Parathyroid adenoma (tissue), 2 donors: ENCODE measurements around the gene NR0B2.

Experiments
- H2AFZ ChIP-seq: fragments of 300-600 bp; sonication (generic); one replicate; pipeline ENCODE4 v1.7.0; 2017; ENCODE audit warnings: antibody characterized with exemption, mild to moderate bottlenecking
- H3K27ac ChIP-seq: fragments of 300-600 bp; sonication (generic); one replicate; pipeline ENCODE4 v1.7.0; 2017
- H3K27me3 ChIP-seq: fragments of 300-600 bp; sonication (generic); one replicate; pipeline ENCODE4 v1.7.0; 2017; ENCODE audit warnings: low read length; ENCODE audit not compliant: control insufficient read depth, insufficient read depth
- H3K36me3 ChIP-seq: fragments of 300-600 bp; sonication (generic); one replicate; pipeline ENCODE4 v1.7.0; 2017; ENCODE audit warnings: low read length; ENCODE audit not compliant: control insufficient read depth, insufficient read depth
- H3K4me1 ChIP-seq: fragments of 300-600 bp; sonication (generic); one replicate; pipeline ENCODE4 v1.7.0; 2017; ENCODE audit warnings: control low read depth
- H3K4me2 ChIP-seq: fragments of 300-600 bp; sonication (generic); one replicate; pipeline ENCODE4 v1.7.0; 2017; ENCODE audit warnings: low read length
- H3K4me3 ChIP-seq: fragments of 300-600 bp; sonication (generic); one replicate; pipeline ENCODE4 v1.7.0; 2017; ENCODE audit warnings: low read depth, low read length
- H3K79me2 ChIP-seq: fragments of 300-600 bp; sonication (generic); one replicate; pipeline ENCODE4 v1.7.0; 2017; ENCODE audit warnings: control low read depth
- H3K9ac ChIP-seq: fragments of 300-600 bp; sonication (generic); one replicate; pipeline ENCODE4 v1.7.0; 2017; ENCODE audit warnings: mild to moderate bottlenecking
- H3K9me3 ChIP-seq: fragments of 300-600 bp; sonication (generic); one replicate; pipeline ENCODE4 v1.7.0; 2017; ENCODE audit warnings: low read length; ENCODE audit not compliant: control insufficient read depth
- TF ChIP-seq, protein P1 (sequence below): fragments of 300-600 bp; sonication (generic); IDR thresholded peaks from one replicate; pipeline ENCODE4 v1.7.0; 2017; ENCODE audit warnings: antibody characterized with exemption, mild to moderate bottlenecking
- donor health status: primary hyperparathyroidism.

The NR0B2 gene

GRCh38 chr1:26959270-26959669 lies 45.5 kb upstream of the NR0B2 start:
- peak overlapping the region; percentile 76 for H3K4me3 ChIP-seq
- H3K4me2 ChIP-seq: peak overlapping the region; percentile 87
- no peak overlapping the region for H3K27ac ChIP-seq
- H3K79me2 ChIP-seq: peaks cover 2% of the 10 kb centered on the region
- H2AFZ ChIP-seq: no peak overlapping the region
- H3K27me3 ChIP-seq: no peaks in the 10 kb centered on the region
- H3K36me3 ChIP-seq: no peaks in the 10 kb centered on the region
- H3K9me3 ChIP-seq: no peaks in the 10 kb centered on the region
- H3K4me1 ChIP-seq: no peaks in the 10 kb centered on the region
- TF ChIP-seq, protein P1, sequence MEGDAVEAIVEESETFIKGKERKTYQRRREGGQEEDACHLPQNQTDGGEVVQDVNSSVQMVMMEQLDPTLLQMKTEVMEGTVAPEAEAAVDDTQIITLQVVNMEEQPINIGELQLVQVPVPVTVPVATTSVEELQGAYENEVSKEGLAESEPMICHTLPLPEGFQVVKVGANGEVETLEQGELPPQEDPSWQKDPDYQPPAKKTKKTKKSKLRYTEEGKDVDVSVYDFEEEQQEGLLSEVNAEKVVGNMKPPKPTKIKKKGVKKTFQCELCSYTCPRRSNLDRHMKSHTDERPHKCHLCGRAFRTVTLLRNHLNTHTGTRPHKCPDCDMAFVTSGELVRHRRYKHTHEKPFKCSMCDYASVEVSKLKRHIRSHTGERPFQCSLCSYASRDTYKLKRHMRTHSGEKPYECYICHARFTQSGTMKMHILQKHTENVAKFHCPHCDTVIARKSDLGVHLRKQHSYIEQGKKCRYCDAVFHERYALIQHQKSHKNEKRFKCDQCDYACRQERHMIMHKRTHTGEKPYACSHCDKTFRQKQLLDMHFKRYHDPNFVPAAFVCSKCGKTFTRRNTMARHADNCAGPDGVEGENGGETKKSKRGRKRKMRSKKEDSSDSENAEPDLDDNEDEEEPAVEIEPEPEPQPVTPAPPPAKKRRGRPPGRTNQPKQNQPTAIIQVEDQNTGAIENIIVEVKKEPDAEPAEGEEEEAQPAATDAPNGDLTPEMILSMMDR: no peak
- no peak overlapping the region for H3K9ac ChIP-seq

DNA sequence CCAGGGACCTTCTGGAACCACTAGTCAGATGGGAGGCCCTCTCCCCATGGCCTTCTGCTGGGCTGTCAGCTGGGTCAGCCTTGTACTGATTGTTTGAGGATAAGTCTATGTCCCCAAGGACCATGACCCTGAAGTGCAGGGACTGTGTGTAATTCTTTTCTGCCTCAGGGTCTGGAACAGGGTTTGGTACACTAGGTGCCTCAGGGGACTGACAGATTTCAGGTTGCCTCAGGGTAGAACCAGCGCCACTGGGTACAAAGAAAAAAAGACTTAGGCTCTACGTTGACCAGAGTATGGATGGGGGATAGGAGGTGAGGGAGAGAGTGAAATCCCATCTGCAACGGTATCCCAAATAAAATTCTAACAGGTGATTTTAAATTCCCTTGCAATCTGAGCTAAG lies 43.5 kb upstream of the NR0B2 start:
- TF ChIP-seq, protein P1: no peak
- no peak overlapping the region for H2AFZ ChIP-seq
- no peaks in the 10 kb centered on the region for H3K27me3 ChIP-seq
- H3K27ac ChIP-seq: no peak overlapping the region
- H3K4me3 ChIP-seq: no peak overlapping the region
- H3K4me2 ChIP-seq: no peak overlapping the region
- H3K9ac ChIP-seq: no peak overlapping the region
- no peaks in the 10 kb centered on the region for H3K36me3 ChIP-seq
- H3K79me2 ChIP-seq: peaks cover 2% of the 10 kb centered on the region
- no peaks in the 10 kb centered on the region for H3K4me1 ChIP-seq
- no peaks in the 10 kb centered on the region for H3K9me3 ChIP-seq

DNA sequence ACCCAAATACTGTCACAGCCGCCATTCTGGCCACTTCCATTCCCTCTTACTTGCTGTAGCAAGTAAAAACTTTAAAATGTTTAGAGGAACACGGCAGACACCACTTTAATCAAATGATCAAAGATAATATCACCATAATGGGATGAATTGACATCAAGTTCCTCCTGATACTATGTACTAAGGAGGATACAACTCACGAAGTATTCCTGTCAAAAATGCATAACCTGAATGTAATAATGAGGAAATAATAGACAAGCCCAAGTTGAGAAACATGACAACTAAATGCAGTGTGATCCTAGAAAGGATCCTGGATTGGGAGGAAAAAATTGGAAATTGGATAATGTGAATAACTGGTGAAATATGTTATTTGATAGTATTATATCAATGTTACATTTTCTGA lies 42.5 kb upstream of the NR0B2 start:
- Histone ChIP-seq H3K36me3 (no peaks in the 10 kb centered on the region), H3K27ac (no peak overlapping the region), H3K9ac (no peak overlapping the region), H3K4me2 (no peak overlapping the region), H3K79me2 (peaks cover 4% of the 10 kb centered on the region), H3K27me3 (no peaks in the 10 kb centered on the region), H3K9me3 (no peaks in the 10 kb centered on the region), H3K4me1 (no peaks in the 10 kb centered on the region), H3K4me3 (no peak overlapping the region), H2AFZ (no peak overlapping the region)
- TF ChIP-seq, protein P1: no peak

- Histone ChIP-seq H3K79me2 (peaks cover 2% of the 10 kb centered on the region), H3K9me3 (no peaks in the 10 kb centered on the region), H3K4me1 (no peaks in the 10 kb centered on the region), H3K27ac (no peak overlapping the region), H3K27me3 (no peaks in the 10 kb centered on the region), H3K36me3 (no peaks in the 10 kb centered on the region), H2AFZ (no peak overlapping the region), H3K4me2 (no peak overlapping the region), H3K9ac (no peak overlapping the region), H3K4me3 (no peak overlapping the region)
- TF ChIP-seq, protein P1: no peak
Observed at GRCh38 chr1:26953374-26953773, 39.6 kb upstream of the NR0B2 start.

DNA sequence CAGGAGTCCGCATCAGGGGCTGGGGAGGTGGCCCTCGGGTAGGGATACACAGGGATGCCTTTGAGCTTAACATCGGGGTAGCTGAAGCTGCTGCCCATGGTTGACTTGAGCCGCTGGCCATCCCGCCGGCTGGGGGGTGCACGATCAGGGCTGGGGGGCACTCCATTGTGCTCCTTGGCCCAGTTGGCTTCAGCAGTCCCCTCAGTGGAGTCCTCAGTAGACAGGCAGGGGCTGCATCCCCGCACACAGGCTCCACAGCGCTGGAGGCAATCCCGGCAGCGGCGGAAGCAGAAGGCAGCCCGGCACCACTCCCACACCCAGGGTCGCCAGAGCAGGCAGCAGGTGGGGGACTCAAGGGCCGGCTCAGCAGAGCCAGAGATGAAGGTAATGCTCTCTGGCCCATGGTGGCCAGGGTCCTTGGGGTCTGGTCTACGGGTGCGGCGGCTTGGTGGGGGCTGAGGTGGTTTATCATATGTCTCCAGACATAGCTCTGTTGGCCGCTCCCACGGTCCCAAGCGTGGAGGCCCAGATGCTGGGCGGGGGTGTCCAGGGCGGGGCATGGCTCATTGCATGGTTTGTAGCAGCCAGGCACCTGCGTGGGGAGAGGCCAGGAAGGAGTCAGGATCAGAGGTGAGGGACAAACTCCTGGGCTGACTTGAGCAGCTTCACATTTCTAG lies 38.2 kb upstream of the NR0B2 start:
- Histone ChIP-seq H3K79me2 (peaks cover 2% of the 10 kb centered on the region), H3K9me3 (no peaks in the 10 kb centered on the region), H3K9ac (no peak overlapping the region), H3K4me2 (no peak overlapping the region), H3K27me3 (no peaks in the 10 kb centered on the region), H3K4me3 (no peak overlapping the region), H2AFZ (no peak overlapping the region), H3K36me3 (no peaks in the 10 kb centered on the region), H3K27ac (no peak overlapping the region), H3K4me1 (no peaks in the 10 kb centered on the region)
- TF ChIP-seq, protein P1: no peak
